B cell (primary cell): ENCODE data around the gene GANC. TPM values are rescaled to one million over a fixed set of nuclear protein-coding genes. Genes with fewer than 3 reads are reported as not detected.

ENCODE experiments used
- ATAC-seq: fragments of 200-7000 bp; cut with Tn5 transposase; one replicate; pipeline ENCODE4 v1.10.0; 2021; ENCODE audit warnings: low read depth, mild to moderate bottlenecking, moderate number of reproducible peaks, moderate library complexity
- CTCF ChIA-PET: fragments of 350-600 bp; sonication (Branson Sonifier 250); formaldehyde crosslinking; loops from one replicate; lab custom pipeline; 2021; ENCODE audit warnings: antibody characterized with exemption, inconsistent platforms; lab: Charles Lee
- POLR2A ChIA-PET: fragments of 350-600 bp; sonication (Branson Sonifier 250); formaldehyde crosslinking; loops from one replicate; lab custom pipeline; 2021; ENCODE audit warnings: antibody characterized with exemption; lab: Charles Lee
- DNase-seq: peaks from one replicate; pipeline ENCODE4 v3.0.0; 2013
- H2AFZ ChIP-seq: 2 replicates; pipeline ENCODE4 v1.6.1; 2012; ENCODE audit warnings: mild to moderate bottlenecking, low read depth, low read length; ENCODE audit not compliant: insufficient read depth, poor library complexity, severe bottlenecking
- H3K27ac ChIP-seq, 2 donors: 1 replicate in 1 of 2; 2 replicates in 1 of 2; pipeline ENCODE4 v1.5.1; 2012 to 2013; ENCODE audit warnings: low read length in 2 of 2, mild to moderate bottlenecking in 2 of 2, moderate library complexity in 1 of 2
- H3K27me3 ChIP-seq, 4 experiments: fragments of 200-600 bp in 1 of 4; sonication (generic) in 1 of 4; replicated peaks in 1 of 4; 1 replicate in 2 of 4; 2 replicates in 2 of 4; pipeline versions ENCODE4 v1.6.1 to v1.7.0; 2013 to 2016; ENCODE audit warnings: low read length in 3 of 4, mild to moderate bottlenecking in 2 of 4, mixed read lengths in 1 of 4, moderate library complexity in 1 of 4; ENCODE audit not compliant: insufficient read depth in 4 of 4, control insufficient read depth in 3 of 4; ENCODE audit errors: control extremely low read depth in 1 of 4
- H3K36me3 ChIP-seq, 2 experiments: replicated peaks in 1 of 2; 1 replicate in 1 of 2; 2 replicates in 1 of 2; pipeline versions ENCODE4 v1.6.1 to v1.7.1; 2013; ENCODE audit warnings: low read length in 1 of 2; ENCODE audit not compliant: insufficient read depth in 2 of 2, control insufficient read depth in 1 of 2; ENCODE audit errors: control extremely low read depth in 1 of 2, extremely low read depth in 1 of 2
- H3K4me1 ChIP-seq, 2 donors: fragments of 200-600 bp in 1 of 2; sonication (generic) in 1 of 2; 1 replicate in 1 of 2; 2 replicates in 1 of 2; pipeline versions ENCODE4 v1.5.1 to v1.6.1; 2013 to 2017; ENCODE audit warnings: low read length in 2 of 2; ENCODE audit not compliant: control insufficient read depth in 2 of 2, insufficient read depth in 2 of 2
- H3K4me2 ChIP-seq: replicated peaks from 2 replicates; pipeline ENCODE3; 2012; ENCODE audit warnings: mild to moderate bottlenecking, low read depth, low read length; ENCODE audit not compliant: poor library complexity, severe bottlenecking
- H3K4me3 ChIP-seq, 5 experiments: fragments of 200-600 bp in 1 of 5; sonication (generic) in 1 of 5; 1 replicate in 3 of 5; 2 replicates in 2 of 5; pipeline versions ENCODE4 v1.5.1 to v1.7.0; 2011 to 2016; ENCODE audit warnings: low read length in 4 of 5, mild to moderate bottlenecking in 4 of 5, low read depth in 2 of 5, control low read depth in 1 of 5, moderate library complexity in 1 of 5; ENCODE audit not compliant: insufficient read depth in 1 of 5; ENCODE audit errors: control extremely low read depth in 1 of 5, extremely low read depth in 1 of 5
- H3K79me2 ChIP-seq: fragments of 200-600 bp; sonication (generic); one replicate; pipeline ENCODE4 v1.6.0; 2016; ENCODE audit warnings: low read length; ENCODE audit not compliant: control insufficient read depth, insufficient read depth
- H3K9ac ChIP-seq: fragments of 200-600 bp; sonication (generic); 2 replicates; pipeline ENCODE4 v1.6.1; 2017; ENCODE audit warnings: mild to moderate bottlenecking, low read length, moderate library complexity
- H3K9me3 ChIP-seq, 3 donors: one replicate each; pipeline versions ENCODE4 v1.6.1 to v1.7.1; 2013; ENCODE audit warnings: low read length in 2 of 3; ENCODE audit not compliant: control insufficient read depth in 2 of 3, insufficient read depth in 1 of 3; ENCODE audit errors: control extremely low read depth in 1 of 3
- H4K20me1 ChIP-seq: 2 replicates; pipeline ENCODE4 v1.6.0; 2012; ENCODE audit warnings: mild to moderate bottlenecking, low read length; ENCODE audit not compliant: insufficient read depth, control insufficient read depth, poor library complexity, severe bottlenecking
- H3K27ac Mint-ChIP-seq: one replicate; pipeline ENCODE4 v1.8.0; 2021; ENCODE audit warnings: mixed read lengths
- H3K27me3 Mint-ChIP-seq: one replicate; pipeline ENCODE4 v1.8.0; 2021; ENCODE audit warnings: mixed read lengths
- H3K4me1 Mint-ChIP-seq: one replicate; pipeline ENCODE4 v1.8.0; 2021; ENCODE audit warnings: mixed read lengths
- H3K4me3 Mint-ChIP-seq: one replicate; pipeline ENCODE4 v1.8.0; 2021; ENCODE audit warnings: mixed read lengths
- H3K9me3 Mint-ChIP-seq: one replicate; pipeline ENCODE4 v1.8.0; 2022; ENCODE audit warnings: mixed read lengths; ENCODE audit not compliant: insufficient read depth
- EZH2 ChIP-seq: IDR thresholded peaks from 2 replicates; pipeline ENCODE4 v1.6.1; 2012; ENCODE audit warnings: borderline replicate concordance, low read depth, mild to moderate bottlenecking, moderate library complexity, low read length; ENCODE audit not compliant: insufficient read depth, poor library complexity, severe bottlenecking
- WGBS: methylation state at CpG from one replicate; pipeline ENCODE4 v1.1.5; 2013; ENCODE audit warnings: missing lambda C conversion rate; ENCODE audit not compliant: insufficient coverage; 5-methylcytosine and 5-hydroxymethylcytosine counted together
- intact Hi-C: fragments of 100-400 bp; cut with micrococcal nuclease; formaldehyde crosslinking; loops from one replicate; pipeline ENCODE4 v1.10.0; 2022
- polyA plus RNA-seq: library from polyadenylated mRNA; depleted of rRNA; stranded (reverse); fragments of >200 nt; gene quantifications from 2 replicates; pipeline ENCODE4 v1.2.3, GENCODE V29; 2012
- total RNA-seq, 2 donors: library from RNA; stranded (reverse); fragments of 120-200 nt in 1 of 2; gene quantifications; 1 replicate in 1 of 2; 2 replicates in 1 of 2; pipeline versions ENCODE4 v1.2.3 to v1.2.4, GENCODE V29; 2013 to 2022
- TF ChIP-seq, protein P1 (sequence below): fragments of 200-600 bp; IDR thresholded peaks from one replicate; pipeline ENCODE4 v1.8.0; 2022; ENCODE audit warnings: antibody characterized with exemption, mild to moderate bottlenecking

The GANC gene
- total and polyA plus RNA-seq, 2 donors (not counting 1 experiment from before 2014, with no cell fraction given): 43.5 to 122 TPM

DNA sequence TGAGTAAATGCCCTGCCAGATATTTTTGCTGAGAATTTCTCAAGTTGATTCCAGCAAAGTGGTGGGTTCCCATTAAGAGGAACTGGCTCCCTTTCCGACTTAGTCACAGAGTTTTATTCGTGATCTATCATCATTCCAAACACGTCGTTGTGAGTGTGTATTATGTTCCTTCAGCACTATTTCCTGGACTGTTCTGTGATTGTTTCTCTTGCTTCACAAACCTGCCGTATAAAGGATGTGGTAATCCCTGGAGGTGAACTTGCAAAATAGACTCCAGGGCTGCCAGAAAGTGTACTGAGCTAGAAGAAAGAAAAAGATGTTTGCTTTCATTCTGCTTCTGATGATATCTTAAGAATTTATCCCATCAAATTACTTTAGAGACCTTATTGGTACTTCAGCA is 71.8 kb downstream of the GANC start:
- no peak for DNase-seq
- H3K4me1 ChIP-seq: no peaks in the 10 kb centered on the region
- TF ChIP-seq, protein P1, sequence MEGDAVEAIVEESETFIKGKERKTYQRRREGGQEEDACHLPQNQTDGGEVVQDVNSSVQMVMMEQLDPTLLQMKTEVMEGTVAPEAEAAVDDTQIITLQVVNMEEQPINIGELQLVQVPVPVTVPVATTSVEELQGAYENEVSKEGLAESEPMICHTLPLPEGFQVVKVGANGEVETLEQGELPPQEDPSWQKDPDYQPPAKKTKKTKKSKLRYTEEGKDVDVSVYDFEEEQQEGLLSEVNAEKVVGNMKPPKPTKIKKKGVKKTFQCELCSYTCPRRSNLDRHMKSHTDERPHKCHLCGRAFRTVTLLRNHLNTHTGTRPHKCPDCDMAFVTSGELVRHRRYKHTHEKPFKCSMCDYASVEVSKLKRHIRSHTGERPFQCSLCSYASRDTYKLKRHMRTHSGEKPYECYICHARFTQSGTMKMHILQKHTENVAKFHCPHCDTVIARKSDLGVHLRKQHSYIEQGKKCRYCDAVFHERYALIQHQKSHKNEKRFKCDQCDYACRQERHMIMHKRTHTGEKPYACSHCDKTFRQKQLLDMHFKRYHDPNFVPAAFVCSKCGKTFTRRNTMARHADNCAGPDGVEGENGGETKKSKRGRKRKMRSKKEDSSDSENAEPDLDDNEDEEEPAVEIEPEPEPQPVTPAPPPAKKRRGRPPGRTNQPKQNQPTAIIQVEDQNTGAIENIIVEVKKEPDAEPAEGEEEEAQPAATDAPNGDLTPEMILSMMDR: no peak
- TF ChIP-seq EZH2: no peak
- Mint-ChIP-seq H3K4me1 (no peaks in the 10 kb centered on the region), H3K27me3 (no peaks in the 10 kb centered on the region), H3K9me3 (no peaks in the 10 kb centered on the region), H3K27ac (no peak overlapping the region), H3K4me3 (no peak overlapping the region)
- no peak for ATAC-seq
- POLR2A ChIA-PET: no interaction called here
- intact Hi-C loops: no loop called here
- no peak overlapping the region for H3K9ac ChIP-seq
- no CpG with 5 or more reads among the region's 5 CpGs for WGBS
- CTCF ChIA-PET: no interaction called here
- no peaks in the 10 kb centered on the region for H4K20me1 ChIP-seq
- peaks cover 2 to 75% of the 10 kb centered on the region in 2 experiments for H3K36me3 ChIP-seq
- no peak overlapping the region for H3K4me3 ChIP-seq
- H3K4me2 ChIP-seq: no peak overlapping the region
- H3K9me3 ChIP-seq: no peaks in the 10 kb centered on the region
- no peaks in the 10 kb centered on the region for H3K79me2 ChIP-seq
- no peaks in the 10 kb centered on the region for H3K27me3 ChIP-seq
- H2AFZ ChIP-seq: no peak overlapping the region
- H3K27ac ChIP-seq: no peak overlapping the region

GRCh38 chr15:42345504-42345903 is 72.5 kb downstream of the GANC start:
- Histone ChIP-seq H3K4me3 (no peak overlapping the region), H3K9me3 (no peaks in the 10 kb centered on the region), H3K27ac (no peak overlapping the region), H3K27me3 (no peaks in the 10 kb centered on the region), H3K4me1 (no peaks in the 10 kb centered on the region), H3K36me3 (peaks cover 2 to 79% of the 10 kb centered on the region in 2 experiments), H2AFZ (no peak overlapping the region), H3K9ac (no peak overlapping the region), H4K20me1 (no peaks in the 10 kb centered on the region), H3K79me2 (no peaks in the 10 kb centered on the region), H3K4me2 (no peak overlapping the region)
- DNase-seq (no peak), ATAC-seq (no peak)
- no peak for TF ChIP-seq EZH2
- TF ChIP-seq, protein P1: no peak
- ChIA-PET CTCF (no interaction called here), POLR2A (no interaction called here)
- Mint-ChIP-seq H3K9me3 (no peaks in the 10 kb centered on the region), H3K27me3 (no peaks in the 10 kb centered on the region), H3K27ac (no peak overlapping the region), H3K4me1 (no peaks in the 10 kb centered on the region), H3K4me3 (no peak overlapping the region)
- no CpG with 5 or more reads among the region's 3 CpGs for WGBS
- intact Hi-C loops: no loop called here
